ENCODE measurements around the gene CDKN1C.

Gene CDKN1C

DNA sequence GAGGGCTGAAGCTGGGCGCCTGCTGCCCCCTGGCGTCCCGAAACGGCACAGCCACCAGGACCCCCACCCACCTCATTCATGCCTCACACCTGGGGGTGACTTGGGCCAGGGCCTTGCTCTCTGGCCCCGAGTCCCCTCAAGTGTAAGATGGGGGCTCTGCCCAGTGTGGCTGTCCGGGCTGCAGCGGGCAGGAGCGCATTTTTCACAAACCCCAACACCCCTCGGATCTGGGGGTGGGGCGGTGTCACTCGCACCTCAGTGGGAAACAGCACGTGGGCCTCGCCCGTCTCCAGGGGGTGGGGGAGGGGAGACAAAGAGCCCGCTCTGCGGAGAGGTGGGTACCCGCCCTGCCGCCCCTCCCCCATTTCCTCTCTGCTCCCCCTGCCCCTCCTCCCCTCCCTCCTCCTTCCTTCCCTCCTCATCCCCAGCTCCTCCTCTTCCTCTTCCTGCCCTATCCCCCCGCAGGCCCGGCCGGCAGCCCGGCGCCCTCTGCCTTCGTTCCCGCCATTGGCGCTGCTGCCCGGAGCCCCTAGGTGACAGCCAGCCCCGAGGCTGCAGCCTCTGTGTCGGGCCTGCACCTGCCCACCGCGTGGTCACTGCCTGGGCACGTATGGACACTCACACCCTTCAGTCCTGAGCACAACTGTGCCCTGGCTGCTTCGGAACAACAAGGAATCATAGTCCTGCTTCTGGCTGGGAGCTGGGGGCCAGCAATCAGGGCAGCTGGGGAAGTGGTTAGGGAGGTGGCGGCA lies 6.8 kb upstream of the CDKN1C start:
- TF ChIP-seq, protein P1, sequence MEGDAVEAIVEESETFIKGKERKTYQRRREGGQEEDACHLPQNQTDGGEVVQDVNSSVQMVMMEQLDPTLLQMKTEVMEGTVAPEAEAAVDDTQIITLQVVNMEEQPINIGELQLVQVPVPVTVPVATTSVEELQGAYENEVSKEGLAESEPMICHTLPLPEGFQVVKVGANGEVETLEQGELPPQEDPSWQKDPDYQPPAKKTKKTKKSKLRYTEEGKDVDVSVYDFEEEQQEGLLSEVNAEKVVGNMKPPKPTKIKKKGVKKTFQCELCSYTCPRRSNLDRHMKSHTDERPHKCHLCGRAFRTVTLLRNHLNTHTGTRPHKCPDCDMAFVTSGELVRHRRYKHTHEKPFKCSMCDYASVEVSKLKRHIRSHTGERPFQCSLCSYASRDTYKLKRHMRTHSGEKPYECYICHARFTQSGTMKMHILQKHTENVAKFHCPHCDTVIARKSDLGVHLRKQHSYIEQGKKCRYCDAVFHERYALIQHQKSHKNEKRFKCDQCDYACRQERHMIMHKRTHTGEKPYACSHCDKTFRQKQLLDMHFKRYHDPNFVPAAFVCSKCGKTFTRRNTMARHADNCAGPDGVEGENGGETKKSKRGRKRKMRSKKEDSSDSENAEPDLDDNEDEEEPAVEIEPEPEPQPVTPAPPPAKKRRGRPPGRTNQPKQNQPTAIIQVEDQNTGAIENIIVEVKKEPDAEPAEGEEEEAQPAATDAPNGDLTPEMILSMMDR (IDR thresholded peaks at IDR 0.05), result peak; percentile 74
- DNase-seq (ENCODE audit: low spot score), result no peak
- H3K4me3 ChIP-seq, result peak overlapping the region; percentile 74
- H3K27ac ChIP-seq, result peak overlapping the region; percentile 22 to 79

DNA sequence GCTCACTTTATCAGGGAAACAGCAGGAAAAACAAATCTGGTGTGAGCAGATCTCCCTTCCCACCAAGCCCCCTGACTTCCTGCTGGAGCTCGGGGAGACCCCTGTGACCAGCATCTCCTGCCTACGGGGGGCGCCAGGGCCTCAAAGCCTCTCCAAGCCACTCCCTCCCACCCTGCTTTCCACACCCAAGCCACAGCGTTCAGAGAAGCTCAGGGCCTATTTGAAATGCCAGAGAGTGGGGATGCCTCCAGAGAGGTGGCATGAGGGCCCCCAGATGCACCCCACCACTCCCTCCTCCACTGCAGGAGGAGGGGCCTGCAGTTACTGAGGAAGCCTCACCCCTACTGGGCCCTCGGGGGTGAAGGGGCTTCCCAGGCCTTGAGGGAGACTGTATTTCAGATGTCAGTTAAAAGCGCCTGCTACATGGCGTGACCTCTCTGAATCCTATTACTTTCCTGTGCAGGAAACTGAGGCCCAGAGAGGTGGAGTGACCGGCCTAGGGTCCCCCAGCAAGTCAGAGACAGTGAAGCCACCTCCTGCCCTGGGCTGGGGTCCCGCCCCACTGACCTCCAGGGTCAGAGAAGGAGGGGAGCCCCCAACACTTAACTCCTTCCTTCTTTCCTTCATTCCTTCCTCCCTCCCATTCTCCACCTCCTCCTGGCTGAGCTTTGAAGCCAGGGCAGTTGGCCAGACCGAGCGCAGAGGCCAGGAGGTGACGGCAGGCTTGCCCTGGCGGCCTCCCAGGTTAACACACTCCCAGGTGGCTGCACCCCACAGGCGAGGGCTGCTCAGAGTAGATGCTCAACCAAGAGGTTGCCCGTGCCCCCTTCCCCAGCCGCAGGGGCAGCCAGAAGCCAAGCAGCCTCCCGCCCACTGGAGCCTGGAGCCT lies 6.0 kb upstream of the CDKN1C start:
- H3K27ac ChIP-seq, result peak overlapping the region in 1 of 2 donors; percentile 79
- no peak for DNase-seq (ENCODE audit: low spot score)
- H3K4me3 ChIP-seq, result peak overlapping the region; percentile 74
- TF ChIP-seq, protein P1 (IDR thresholded peaks at IDR 0.05), result no peak

DNA sequence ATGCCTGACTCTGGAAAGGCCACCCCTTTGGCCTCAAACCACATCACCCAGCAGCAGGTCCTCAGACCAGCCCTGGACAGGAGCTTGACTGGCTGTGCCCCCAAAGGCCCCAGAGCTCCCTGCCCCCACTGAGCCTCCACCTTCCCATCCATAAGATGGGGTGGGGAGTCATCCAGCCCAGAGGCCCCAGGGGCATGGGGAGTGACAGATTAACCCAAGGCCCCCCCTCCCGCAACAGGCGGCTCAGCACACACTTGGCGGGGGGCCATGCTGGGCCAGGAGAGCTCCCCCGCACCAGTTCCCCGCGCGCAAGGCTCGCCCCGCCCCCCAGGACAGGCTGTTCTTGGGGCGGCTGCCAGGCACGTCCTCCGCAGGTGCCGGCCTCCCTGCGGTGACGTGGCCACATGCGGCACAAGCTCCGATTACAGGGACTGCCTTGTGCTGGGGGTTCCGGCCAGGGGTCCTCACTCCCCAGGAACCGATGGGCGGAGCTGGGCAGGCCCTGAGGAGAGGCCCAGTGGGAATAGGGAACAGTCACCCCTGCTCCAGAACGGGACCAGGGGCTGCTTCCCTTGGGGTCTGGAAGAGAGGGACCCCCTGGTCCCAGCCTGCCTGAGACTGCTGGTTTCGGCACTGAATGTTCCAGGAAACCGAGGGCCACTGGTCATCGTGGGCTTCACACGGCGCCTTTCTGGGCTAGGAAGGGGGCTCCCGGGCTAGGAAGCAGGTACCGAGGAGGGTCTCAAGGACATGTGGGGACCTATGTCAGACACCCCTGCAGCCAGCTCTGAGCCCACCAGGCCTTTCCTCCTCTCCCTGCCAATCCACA lies 5.1 kb upstream of the CDKN1C start:
- DNase-seq (ENCODE audit: low spot score), result no peak
- Histone ChIP-seq H3K27ac (no peak overlapping the region), H3K4me3 (no peak overlapping the region)
- TF ChIP-seq, protein P1 (IDR thresholded peaks at IDR 0.05), result no peak

DNA sequence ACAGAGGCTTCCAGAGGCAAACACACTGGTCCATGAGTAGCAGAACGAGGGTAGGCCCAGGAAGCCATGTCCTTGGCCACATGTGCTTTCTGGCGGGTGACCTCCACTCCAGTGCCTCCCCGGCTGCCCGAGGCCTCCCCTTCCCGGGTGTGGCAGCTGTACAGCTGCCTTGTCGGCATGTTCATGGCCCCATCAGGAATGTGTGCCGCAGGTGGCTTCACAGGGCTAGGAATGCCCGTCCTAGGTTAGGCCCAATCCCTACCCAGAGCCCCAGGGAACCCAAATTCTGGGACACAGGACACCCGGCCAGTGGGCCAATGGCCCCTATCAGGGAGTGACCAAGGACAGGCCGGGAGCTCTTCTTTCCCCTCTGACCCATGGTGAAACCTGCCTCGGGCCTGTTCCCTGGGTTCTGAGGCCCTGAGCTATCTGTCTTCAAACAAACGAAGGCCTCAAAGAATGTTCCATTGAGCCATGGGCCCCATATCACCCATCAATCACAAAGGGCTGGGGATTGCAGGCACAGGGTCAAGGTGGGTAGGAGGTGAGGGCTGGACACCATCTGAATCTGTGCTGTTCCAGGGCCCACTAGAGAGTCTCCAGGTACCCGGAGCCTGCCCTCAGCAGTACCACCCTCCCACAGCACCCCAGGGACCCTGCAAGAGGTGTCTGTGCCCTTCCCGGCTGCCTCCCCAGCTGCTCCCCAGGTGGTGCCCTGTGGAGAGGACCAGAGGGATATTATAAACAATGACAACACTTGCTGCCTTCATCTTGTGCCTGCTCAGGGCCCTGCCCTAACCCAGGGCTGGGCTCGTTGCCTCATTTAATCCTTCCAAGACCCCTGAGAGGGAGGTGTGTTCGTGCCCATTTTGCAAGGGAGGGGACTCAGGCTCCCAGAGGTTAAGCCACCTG lies 4.0 kb upstream of the CDKN1C start:
- no peak overlapping the region for H3K27ac ChIP-seq
- DNase-seq (ENCODE audit: low spot score), result no peak

DNA sequence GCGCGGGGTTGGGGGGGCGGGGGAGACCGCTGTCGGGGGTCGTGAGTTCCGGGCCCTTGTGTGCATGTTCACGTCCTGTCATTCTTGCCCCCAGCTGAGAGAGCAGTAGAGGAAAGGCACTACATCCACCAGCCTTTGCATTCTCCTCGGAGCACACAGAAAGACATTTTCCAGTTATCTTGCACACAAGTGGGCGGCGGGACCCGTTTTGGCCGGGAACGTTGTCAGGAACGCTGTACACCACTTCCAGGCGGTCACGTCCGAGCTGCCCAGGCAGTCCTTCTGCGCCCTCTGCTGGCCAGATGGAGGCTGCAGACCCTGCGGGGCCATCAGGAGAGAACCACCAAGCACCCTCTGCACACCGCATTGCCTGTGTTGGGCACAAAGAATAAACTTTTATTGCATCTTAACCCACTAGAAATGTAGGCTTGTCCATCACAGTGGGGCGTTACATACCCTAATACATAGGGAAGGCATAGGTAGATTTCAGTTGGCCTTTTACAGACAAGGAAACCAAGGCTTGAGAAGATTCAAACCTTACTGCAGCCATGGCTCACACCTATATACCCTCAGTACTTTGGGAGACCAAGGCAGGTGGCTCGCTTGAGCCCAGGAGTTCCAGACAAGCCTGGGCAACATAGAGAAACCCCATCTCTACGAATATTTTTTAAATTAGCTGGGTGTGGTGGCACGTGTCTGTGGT lies 2.8 kb upstream of the CDKN1C start:
- Histone ChIP-seq H3K27ac (no peak overlapping the region), H3K4me3 (no peak overlapping the region)
- TF ChIP-seq, protein P1 (IDR thresholded peaks at IDR 0.05), result peak; percentile 95
- DNase-seq (ENCODE audit: low spot score), result peak; percentile 91

More for the DNA sequence above, 4.0 kb upstream of the CDKN1C start:
- H3K4me3 ChIP-seq, result no peak overlapping the region
- TF ChIP-seq, protein P1 (IDR thresholded peaks at IDR 0.05), result no peak
